Endothelial cell of hepatic sinusoid (primary cell): ENCODE measurements around the gene BORCS6.

ENCODE experiments used
- in situ Hi-C: cut with HindIII; loops from 2 replicates; pipeline ENCODE4 v1.10.0; 2017; ENCODE audit warnings: low sequenced_read_pairs

The BORCS6 gene

GRCh38 chr17:8155996-8156245 is 34.1 kb downstream of the BORCS6 start:
- in situ Hi-C loops, result no loop called here

GRCh38 chr17:8155231-8155995 is 34.6 kb downstream of the BORCS6 start:
- in situ Hi-C loops, result no loop called here

- in situ Hi-C loops, result no loop called here
Measured at GRCh38 chr17:8154608-8155155, 35.3 kb downstream of the BORCS6 start.

GRCh38 chr17:8153957-8154607 is 35.9 kb downstream of the BORCS6 start:
- in situ Hi-C loops, result no loop called here

GRCh38 chr17:8153525-8153956 is 36.4 kb downstream of the BORCS6 start:
- in situ Hi-C loops, result no loop called here

GRCh38 chr17:8153031-8153451 is 36.9 kb downstream of the BORCS6 start:
- in situ Hi-C loops, result no loop called here

- in situ Hi-C loops, result no loop called here
Measured at GRCh38 chr17:8152112-8152775, 37.7 kb downstream of the BORCS6 start, which contains the start of gene PER1. TSS of gene PER1 (minus strand) at chr17:8152404. CDS start at chr17:8150706, 1,698 bp downstream.

- in situ Hi-C loops, result no loop called here
Measured at GRCh38 chr17:8151641-8152111, 38.3 kb downstream of the BORCS6 start.

- in situ Hi-C loops, result no loop called here
Measured at GRCh38 chr17:8151120-8151640, 38.8 kb downstream of the BORCS6 start.

- in situ Hi-C loops, result no loop called here
Measured at GRCh38 chr17:8150194-8151119, 39.5 kb downstream of the BORCS6 start.

- in situ Hi-C loops, result no loop called here
Measured at GRCh38 chr17:8149419-8150193, 40.4 kb downstream of the BORCS6 start.

- in situ Hi-C loops, result no loop called here
Measured at GRCh38 chr17:8148560-8148959, 41.4 kb downstream of the BORCS6 start.

- in situ Hi-C loops, result no loop called here
Measured at GRCh38 chr17:8147805-8148404, 42.1 kb downstream of the BORCS6 start.

GRCh38 chr17:8147141-8147804 is 42.7 kb downstream of the BORCS6 start:
- in situ Hi-C loops, result no loop called here

- in situ Hi-C loops, result no loop called here
Measured at GRCh38 chr17:8146381-8147140, 43.4 kb downstream of the BORCS6 start.

- in situ Hi-C loops, result no loop called here
Measured at GRCh38 chr17:8145811-8146210, 44.2 kb downstream of the BORCS6 start.

GRCh38 chr17:8144401-8145231 is 45.4 kb downstream of the BORCS6 start:
- in situ Hi-C loops, result no loop called here
